GM12801 (cell line): ENCODE results near the gene TTC7B.

ENCODE experiments used
- CTCF ChIP-seq: IDR thresholded peaks from one replicate; pipeline ENCODE4 v1.5.1; 2011; ENCODE audit warnings: control low read depth; ENCODE audit not compliant: insufficient read length; ENCODE audit errors: extremely low read depth

The TTC7B gene

GRCh38 chr14:90678420-90678819, 137.8 kb downstream of the TTC7B start:
- no peak for TF ChIP-seq CTCF

- no peak for TF ChIP-seq CTCF
Measured at GRCh38 chr14:90677484-90678050, 138.7 kb downstream of the TTC7B start.

GRCh38 chr14:90676912-90677311, 139.3 kb downstream of the TTC7B start:
- no peak for TF ChIP-seq CTCF

- no peak for TF ChIP-seq CTCF
Measured at GRCh38 chr14:90676356-90676755, 139.9 kb downstream of the TTC7B start.

DNA sequence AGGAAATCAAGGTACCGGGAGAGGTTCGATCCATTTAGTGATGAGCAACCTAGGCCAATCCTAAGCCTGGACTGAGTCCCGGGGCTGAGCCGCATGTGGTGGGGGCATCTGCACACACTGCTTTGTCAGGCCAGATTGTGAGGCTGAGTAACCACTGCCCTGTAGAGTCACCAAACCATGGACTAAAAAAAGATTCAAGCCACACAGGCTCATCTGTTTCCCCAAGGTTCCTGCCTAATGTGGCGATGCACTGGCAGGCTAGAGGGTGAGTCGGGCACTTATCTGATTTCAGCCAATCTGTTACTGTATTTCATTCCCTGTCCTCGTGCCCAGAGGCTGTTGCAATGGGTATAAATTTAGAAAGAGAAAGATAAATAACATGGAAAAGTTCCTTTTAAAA, 140.8 kb downstream of the TTC7B start:
- no peak for TF ChIP-seq CTCF

DNA sequence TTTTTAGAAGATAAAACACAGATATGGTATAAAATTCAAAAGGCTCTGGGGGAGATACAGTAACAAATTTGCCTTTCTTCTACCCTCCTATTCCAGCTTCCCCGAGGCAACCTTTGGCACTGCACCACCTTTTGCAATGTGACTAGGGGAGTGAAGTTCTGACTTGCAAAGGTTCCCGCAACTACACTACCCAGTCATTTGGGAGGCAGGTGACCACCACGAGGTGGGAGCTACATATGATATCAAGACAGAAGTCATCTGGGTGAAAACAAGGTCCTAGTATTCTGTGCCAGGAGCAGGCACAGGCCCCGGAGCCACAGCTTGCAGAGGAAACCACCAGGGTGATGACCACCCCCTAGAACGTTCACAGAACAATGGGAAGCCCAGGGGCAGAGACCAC, 141.5 kb downstream of the TTC7B start:
- TF ChIP-seq CTCF = no peak

DNA sequence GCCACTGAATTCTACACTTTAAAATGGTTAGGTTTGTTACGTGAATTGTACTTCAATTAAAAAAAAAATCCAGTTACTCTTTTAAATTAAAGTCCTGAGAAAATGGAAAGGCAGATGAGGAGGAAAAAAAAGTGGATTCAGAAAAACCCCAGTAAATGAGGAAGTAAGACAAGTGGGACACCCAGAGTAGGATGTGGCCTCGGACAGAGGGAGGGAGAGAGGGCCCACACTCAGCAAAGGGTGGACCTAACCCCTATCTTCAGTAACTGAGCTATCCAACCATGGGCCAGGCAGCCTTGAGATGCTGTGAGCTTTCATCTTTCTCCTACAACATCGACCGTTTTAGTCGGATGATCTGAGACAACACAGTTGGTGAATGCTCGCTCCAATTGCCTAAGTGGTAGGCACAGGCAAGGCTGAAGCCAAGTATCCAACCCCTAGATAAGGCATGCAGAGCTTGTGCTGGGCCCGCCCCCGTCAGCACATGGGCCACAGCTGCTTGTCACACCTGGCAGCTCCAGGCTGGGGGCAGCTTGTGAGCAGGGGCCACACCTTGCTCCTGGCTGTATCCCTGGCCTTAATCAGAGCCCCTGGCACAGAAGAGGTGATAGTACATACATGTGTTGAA, 142.1 kb downstream of the TTC7B start:
- TF ChIP-seq CTCF = no peak
